GM11168 (cell line): Measurements from ENCODE around the gene REXO5.

ENCODE experiments used
- in situ Hi-C: fragments of 300-500 bp; cut with MboI; formaldehyde crosslinking; loops from one replicate; pipeline ENCODE4 v1.12.0; 2022; ENCODE audit warnings: low sequenced_read_pairs; ENCODE audit not compliant: unreplicated experiment

The REXO5 gene

DNA sequence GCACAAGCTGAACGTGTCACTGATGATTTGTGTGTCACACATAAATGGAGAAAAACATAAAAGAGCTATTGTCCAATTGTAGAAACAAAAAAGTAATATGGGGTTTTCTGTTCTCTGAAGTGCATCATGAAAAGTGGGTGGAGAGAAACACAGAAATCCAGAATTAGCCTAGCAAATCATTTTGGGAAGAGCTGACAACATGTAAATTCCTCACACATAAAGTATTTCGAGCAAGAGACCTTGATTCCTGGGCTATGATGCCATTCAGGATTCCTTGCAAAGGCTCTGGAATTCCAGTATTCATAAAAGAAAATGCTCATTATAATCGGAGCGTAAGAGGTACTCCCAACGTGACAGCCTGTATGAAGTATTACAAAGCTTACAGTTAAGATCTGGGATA lies 92.7 kb downstream of the REXO5 start:
- in situ Hi-C loops: no loop called here
